Measurements from ENCODE around the gene SETBP1.
A peak's percentile ranks its signal among the peaks of the same experiment; 100 is the strongest.

The SETBP1 gene

DNA sequence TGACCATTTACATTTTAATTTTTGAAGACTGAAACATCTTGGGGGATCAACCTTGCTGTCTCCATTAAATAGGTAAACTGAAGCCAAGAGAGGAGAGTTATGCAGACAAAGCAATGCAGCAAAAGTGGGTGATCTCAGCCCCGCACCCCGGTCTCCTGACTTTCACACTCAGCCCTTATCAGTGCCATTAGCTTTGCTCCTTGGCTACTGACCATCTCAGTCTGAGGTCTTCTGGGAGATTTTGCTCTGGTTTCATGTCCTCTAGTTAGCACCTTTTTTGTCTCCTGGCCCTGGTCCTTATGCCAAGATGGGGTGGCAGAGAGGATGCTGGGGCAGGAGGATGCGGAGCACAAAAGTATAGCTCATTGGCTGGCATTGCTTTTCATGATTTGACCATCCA is 61.4 kb downstream of the SETBP1 start:
- peak overlapping the region; percentile 42 for H3K27ac ChIP-seq
- TF ChIP-seq, protein P1, sequence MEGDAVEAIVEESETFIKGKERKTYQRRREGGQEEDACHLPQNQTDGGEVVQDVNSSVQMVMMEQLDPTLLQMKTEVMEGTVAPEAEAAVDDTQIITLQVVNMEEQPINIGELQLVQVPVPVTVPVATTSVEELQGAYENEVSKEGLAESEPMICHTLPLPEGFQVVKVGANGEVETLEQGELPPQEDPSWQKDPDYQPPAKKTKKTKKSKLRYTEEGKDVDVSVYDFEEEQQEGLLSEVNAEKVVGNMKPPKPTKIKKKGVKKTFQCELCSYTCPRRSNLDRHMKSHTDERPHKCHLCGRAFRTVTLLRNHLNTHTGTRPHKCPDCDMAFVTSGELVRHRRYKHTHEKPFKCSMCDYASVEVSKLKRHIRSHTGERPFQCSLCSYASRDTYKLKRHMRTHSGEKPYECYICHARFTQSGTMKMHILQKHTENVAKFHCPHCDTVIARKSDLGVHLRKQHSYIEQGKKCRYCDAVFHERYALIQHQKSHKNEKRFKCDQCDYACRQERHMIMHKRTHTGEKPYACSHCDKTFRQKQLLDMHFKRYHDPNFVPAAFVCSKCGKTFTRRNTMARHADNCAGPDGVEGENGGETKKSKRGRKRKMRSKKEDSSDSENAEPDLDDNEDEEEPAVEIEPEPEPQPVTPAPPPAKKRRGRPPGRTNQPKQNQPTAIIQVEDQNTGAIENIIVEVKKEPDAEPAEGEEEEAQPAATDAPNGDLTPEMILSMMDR (conservative IDR thresholded peaks at IDR 0.05) = no peak

DNA sequence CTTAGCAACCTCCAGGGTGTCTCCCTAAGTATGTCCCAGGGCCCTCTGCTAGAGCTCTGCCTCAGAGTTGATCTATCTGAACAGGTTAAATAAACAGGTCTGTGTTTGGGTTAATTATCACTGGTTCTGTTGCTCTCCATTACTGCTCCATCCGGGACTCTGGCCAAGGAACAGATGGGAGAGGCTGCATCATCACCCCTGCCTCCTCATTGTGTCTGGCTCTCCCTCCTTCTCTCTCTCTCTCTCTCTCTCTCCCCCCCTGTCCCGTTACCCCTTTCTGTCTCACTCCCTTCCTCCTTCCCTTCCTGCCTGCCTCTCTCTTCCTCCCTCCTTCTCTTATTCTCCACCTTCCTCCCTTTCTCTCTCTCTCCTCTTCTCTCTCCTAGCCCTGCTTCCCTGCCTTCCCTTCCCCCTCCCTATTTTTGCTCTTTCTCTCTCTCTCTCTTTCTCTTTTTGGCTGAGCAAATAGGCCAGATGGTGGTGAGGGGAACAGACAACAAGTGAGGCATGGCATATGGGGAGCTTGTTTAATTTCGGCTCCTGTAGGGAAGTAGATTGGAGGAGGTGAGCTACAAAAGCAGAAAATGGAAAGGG is 62.1 kb downstream of the SETBP1 start:
- peak overlapping the region; percentile 42 for H3K27ac ChIP-seq
- TF ChIP-seq, protein P1 (conservative IDR thresholded peaks at IDR 0.05) = no peak

DNA sequence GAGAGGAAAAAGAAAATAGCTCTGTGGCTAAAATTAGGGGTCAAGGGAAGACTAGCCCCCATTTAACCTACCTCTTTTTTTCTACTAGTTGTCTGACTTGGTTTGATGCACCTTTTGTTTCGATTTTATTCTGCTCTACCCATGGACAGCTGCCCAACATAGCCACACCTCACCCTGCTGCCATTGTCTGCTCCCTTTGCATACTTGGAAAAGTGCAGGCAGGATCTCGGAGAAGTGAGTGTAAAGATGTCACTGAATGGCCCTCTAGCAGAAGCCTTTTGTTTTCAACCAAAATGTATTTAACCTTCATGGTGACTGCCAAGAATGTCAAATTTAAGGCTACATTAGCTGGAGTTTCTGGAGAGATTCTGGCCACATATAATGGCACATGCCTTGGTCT is 62.9 kb downstream of the SETBP1 start:
- TF ChIP-seq, protein P1 (conservative IDR thresholded peaks at IDR 0.05) = no peak
- no peak overlapping the region for H3K27ac ChIP-seq

DNA sequence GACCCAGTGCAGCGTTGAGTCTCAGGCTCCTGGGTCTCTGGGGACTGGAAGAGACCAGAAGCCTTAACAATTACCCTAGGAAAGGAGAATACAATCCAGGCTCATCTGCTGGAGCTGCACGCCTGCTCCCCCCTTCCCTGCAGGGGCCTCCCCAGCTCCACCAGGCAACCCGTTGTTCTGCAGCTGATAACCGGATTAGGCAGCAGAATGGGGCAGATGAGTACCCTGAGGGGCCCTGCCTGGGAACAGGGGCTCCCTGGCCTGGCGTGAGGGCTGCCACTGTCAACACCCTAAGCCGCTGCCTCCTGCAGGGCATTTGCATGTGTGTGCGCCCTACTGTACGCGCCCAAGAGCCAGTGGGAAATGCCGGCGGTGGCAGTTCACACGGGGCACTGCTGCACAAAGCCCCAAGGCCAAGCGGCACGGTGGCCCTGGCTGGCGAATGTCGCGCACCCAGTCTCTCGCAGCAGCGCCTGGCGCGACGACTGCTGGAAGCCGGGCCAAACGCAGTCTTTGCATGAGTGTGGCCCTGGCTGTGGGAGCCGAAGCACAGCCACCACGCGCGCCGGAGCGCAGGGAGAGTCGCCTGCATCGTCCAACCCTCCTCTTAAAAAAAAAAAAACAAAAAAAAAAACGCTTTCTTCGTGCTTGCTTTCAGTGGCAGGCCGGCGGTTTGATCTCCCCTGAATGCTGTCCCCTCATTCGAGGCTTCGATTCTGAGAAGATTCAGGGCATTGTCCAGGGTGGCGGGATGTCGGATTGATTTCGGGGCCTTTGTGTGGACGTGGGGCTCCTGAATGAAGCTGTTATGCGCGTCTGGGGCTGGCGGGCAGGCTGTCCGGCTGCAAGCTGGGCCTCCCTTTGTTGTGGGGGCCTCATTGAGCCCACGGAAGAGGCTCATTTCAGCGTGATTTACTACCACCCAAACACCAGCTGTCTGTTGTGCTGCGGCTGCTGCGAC is 63.8 kb downstream of the SETBP1 start:
- no peak overlapping the region for H3K27ac ChIP-seq
- TF ChIP-seq, protein P1 (conservative IDR thresholded peaks at IDR 0.05) = no peak

DNA sequence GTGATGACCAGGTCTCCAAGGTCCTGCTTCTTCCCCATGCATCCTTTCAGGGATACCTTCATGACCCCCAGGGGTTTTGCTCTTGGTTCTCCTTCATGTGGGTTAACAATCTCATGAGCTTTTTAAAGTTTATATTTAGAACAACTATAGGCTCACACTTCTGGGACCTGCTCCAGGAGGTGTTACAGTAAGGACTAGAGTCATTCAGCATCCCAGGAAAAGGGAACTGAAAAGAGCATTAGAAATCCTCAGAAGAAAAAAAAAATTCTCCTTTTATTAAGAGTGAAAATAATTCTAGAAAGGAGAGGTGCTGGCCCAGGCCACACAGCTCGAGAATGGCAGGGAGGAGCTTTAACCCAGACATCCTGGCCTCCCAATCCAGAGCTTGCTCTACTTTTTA is 66.5 kb downstream of the SETBP1 start:
- TF ChIP-seq, protein P1 (conservative IDR thresholded peaks at IDR 0.05) = no peak
- H3K27ac ChIP-seq = peak overlapping the region; percentile 43; the same call in 1 of the 2 replicates

DNA sequence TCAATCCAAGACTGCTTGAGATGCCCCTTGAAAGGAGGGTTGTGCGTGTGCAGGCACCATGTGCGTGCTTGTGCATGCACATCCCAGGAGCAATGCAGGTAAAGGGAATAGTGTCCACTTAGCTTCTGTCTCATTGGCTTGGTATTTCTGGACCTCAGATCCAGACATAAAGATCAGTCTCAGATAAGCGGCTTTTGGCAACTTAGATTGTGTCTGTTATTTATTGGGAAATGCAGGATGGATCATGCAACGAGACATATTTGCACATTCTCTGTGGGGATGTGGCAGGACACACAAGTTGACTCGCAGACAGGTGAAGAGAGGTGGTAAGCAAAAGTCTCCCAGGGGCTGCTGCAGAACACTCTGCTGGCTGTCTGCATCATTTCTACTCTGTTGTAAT is 67.9 kb downstream of the SETBP1 start:
- TF ChIP-seq, protein P1 (conservative IDR thresholded peaks at IDR 0.05) = no peak
- peak overlapping the region; percentile 43 for H3K27ac ChIP-seq

DNA sequence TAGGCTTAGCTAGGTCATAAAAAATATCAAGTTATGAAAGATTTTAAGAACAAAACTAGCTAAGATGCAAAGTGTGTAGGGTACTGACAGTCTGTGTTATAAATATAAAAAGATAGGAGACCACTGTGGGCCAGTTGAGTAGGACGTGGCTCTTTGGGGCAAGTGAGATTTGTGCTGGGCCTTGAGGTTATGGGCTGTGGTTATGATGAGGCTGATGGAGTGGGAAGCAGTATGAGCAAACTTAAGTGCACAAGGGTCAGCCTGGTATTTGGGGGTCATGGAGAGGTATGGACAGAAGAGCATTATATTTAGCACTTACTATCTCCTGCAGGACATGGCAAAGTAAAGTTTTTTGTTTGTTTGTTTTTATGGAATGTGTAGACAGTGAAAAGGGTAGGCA is 70.1 kb downstream of the SETBP1 start:
- H3K27ac ChIP-seq = no peak overlapping the region
- TF ChIP-seq, protein P1 (conservative IDR thresholded peaks at IDR 0.05) = no peak
